GM12874 (cell line): ENCODE measurements around the gene NAT8L.

ENCODE experiments used
- CTCF ChIP-seq: IDR thresholded peaks from 2 replicates; pipeline ENCODE4 v1.5.1; 2011; ENCODE audit warnings: low read depth, mild to moderate bottlenecking, control low read depth, low read length, moderate library complexity; ENCODE audit not compliant: insufficient read depth

NAT8L gene

GRCh38 chr4:2049381-2049780 lies 9.7 kb upstream of the NAT8L start:
- TF ChIP-seq CTCF: no peak

- no peak for TF ChIP-seq CTCF
Observed at GRCh38 chr4:2049811-2050210, 9.3 kb upstream of the NAT8L start.

GRCh38 chr4:2051086-2051485 lies 8.0 kb upstream of the NAT8L start:
- no peak for TF ChIP-seq CTCF

DNA sequence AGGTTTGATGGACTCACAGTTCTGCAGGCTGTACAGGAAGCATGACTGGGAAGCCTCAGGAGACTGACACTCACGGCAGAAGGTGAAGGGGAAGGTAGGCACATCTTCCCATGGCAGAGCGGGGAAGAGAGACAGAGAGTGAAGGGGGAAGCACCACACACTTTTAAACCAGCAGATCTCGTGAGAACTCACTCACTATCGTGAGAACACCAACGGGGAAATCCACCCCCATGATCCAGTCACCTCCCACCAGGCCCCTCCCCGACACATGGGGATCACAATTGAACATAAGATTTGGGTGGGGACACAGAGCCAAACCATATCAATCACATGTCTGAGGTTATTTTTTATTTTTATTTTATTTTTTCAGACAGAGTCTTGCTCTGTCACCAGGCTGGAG lies 4.9 kb upstream of the NAT8L start:
- no peak for TF ChIP-seq CTCF

- TF ChIP-seq CTCF: no peak
Observed at GRCh38 chr4:2057382-2058065, 1.6 kb upstream of the NAT8L start.

- TF ChIP-seq CTCF: no peak
Observed at GRCh38 chr4:2058264-2059045, 672 bp upstream of the NAT8L start.

GRCh38 chr4:2059726-2060602 lies 837 bp downstream of the NAT8L start:
- no peak for TF ChIP-seq CTCF
